ENCODE results near the gene PAQR6. TPM values are rescaled to one million over a fixed set of nuclear protein-coding genes. Genes with fewer than 3 reads are reported as not detected.

PAQR6 gene
- total and polyA plus RNA-seq, 4 donors = 42.6 to 206 (median 117) TPM

Other genes with a start within 250 kb of the PAQR6 start
- gene SSR2, start 227.1 kb downstream of the PAQR6 start, total RNA-seq = 100 to 1,000 TPM; 187 to 313 TPM
- gene SSR2, start 227.1 kb downstream of the PAQR6 start, polyA plus RNA-seq (ENCODE audit: insufficient read length in 2 of 2) = 100 to 1,000 TPM; 186 to 225 TPM
- gene UBQLN4, start 194.3 kb downstream of the PAQR6 start, total RNA-seq = 10 to 100 TPM; 20.5 to 27.1 TPM
- 10 to 100 TPM; 75.4 to 76.2 TPM for gene UBQLN4, start 194.3 kb downstream of the PAQR6 start, polyA plus RNA-seq (ENCODE audit: insufficient read length in 2 of 2)
- 10 to 100 TPM; 34.9 to 76.8 TPM for gene LAMTOR2, start 193.3 kb downstream of the PAQR6 start, total RNA-seq
- 10 to 100 TPM; 72.0 to 75.3 TPM for gene LAMTOR2, start 193.3 kb downstream of the PAQR6 start, polyA plus RNA-seq (ENCODE audit: insufficient read length in 2 of 2)
- under 1 TPM in 1 of 2 donors, not detected in 1; 0.39 TPM for gene RAB25, start 186.9 kb downstream of the PAQR6 start, total RNA-seq
- gene RAB25, start 186.9 kb downstream of the PAQR6 start, polyA plus RNA-seq (ENCODE audit: insufficient read length in 2 of 2) = 1 to 10 TPM; 1.1 to 1.2 TPM
- 10 to 100 TPM in 1 of 2 donors, 1 to 10 TPM in 1; 5.8 to 12.3 TPM for gene MEX3A, start 165.6 kb downstream of the PAQR6 start, total RNA-seq
- 10 to 100 TPM; 35.1 to 39.3 TPM for gene MEX3A, start 165.6 kb downstream of the PAQR6 start, polyA plus RNA-seq (ENCODE audit: insufficient read length in 2 of 2)
- 100 to 1,000 TPM in 1 of 2 donors, 10 to 100 TPM in 1; 78.4 to 138 TPM for gene LMNA, start 133.3 kb downstream of the PAQR6 start, total RNA-seq
- 10 to 100 TPM; 52.1 to 93.3 TPM for gene LMNA, start 133.3 kb downstream of the PAQR6 start, polyA plus RNA-seq (ENCODE audit: insufficient read length in 2 of 2)
- gene SEMA4A, start 94.5 kb downstream of the PAQR6 start, total RNA-seq = 10 to 100 TPM in 1 of 2 donors, 1 to 10 TPM in 1; 8.2 to 15.9 TPM
- 10 to 100 TPM; 32.2 to 42.0 TPM for gene SEMA4A, start 94.5 kb downstream of the PAQR6 start, polyA plus RNA-seq (ENCODE audit: insufficient read length in 2 of 2)
- 10 to 100 TPM; 15.1 to 19.7 TPM for gene SLC25A44, start 54.0 kb downstream of the PAQR6 start, total RNA-seq
- gene SLC25A44, start 54.0 kb downstream of the PAQR6 start, polyA plus RNA-seq (ENCODE audit: insufficient read length in 2 of 2) = 10 to 100 TPM; 40.6 to 43.0 TPM
- 10 to 100 TPM; 32.6 to 70.6 TPM for gene PMF1, start 35.0 kb downstream of the PAQR6 start, total RNA-seq
- 10 to 100 TPM; 54.9 to 64.8 TPM for gene PMF1, start 35.0 kb downstream of the PAQR6 start, polyA plus RNA-seq (ENCODE audit: insufficient read length in 2 of 2)
- gene BGLAP, start 5.9 kb downstream of the PAQR6 start, total RNA-seq = 1 to 10 TPM; 1.5 to 1.9 TPM
- 1 to 10 TPM; 2.3 to 5.6 TPM for gene BGLAP, start 5.9 kb downstream of the PAQR6 start, polyA plus RNA-seq (ENCODE audit: insufficient read length in 2 of 2)
- 10 to 100 TPM; 37.2 to 50.9 TPM for gene SMG5, start 34.8 kb upstream of the PAQR6 start, total RNA-seq
- 10 to 100 TPM; 71.5 to 79.8 TPM for gene SMG5, start 34.8 kb upstream of the PAQR6 start, polyA plus RNA-seq (ENCODE audit: insufficient read length in 2 of 2)
- 1 to 10 TPM; 1.6 to 2.6 TPM for gene TMEM79, start 36.3 kb upstream of the PAQR6 start, total RNA-seq
- 1 to 10 TPM; 4.9 to 6.8 TPM for gene TMEM79, start 36.3 kb upstream of the PAQR6 start, polyA plus RNA-seq (ENCODE audit: insufficient read length in 2 of 2)
- 10 to 100 TPM; 16.9 to 54.1 TPM for gene GLMP, start 47.6 kb upstream of the PAQR6 start, total RNA-seq
- 10 to 100 TPM; 22.9 to 28.9 TPM for gene GLMP, start 47.6 kb upstream of the PAQR6 start, polyA plus RNA-seq (ENCODE audit: insufficient read length in 2 of 2)
- gene VHLL, start 51.3 kb upstream of the PAQR6 start, total RNA-seq = under 1 TPM in 1 of 2 donors, not detected in 1; 0.50 TPM
- under 1 TPM; 0.32 to 0.38 TPM for gene VHLL, start 51.3 kb upstream of the PAQR6 start, polyA plus RNA-seq (ENCODE audit: insufficient read length in 2 of 2)
- gene CCT3, start 90.2 kb upstream of the PAQR6 start, total RNA-seq = 100 to 1,000 TPM; 248 to 258 TPM
- gene CCT3, start 90.2 kb upstream of the PAQR6 start, polyA plus RNA-seq (ENCODE audit: insufficient read length in 2 of 2) = 100 to 1,000 TPM; 231 to 250 TPM
- not detected for gene TSACC, start 90.5 kb upstream of the PAQR6 start, total RNA-seq
- gene TSACC, start 90.5 kb upstream of the PAQR6 start, polyA plus RNA-seq (ENCODE audit: insufficient read length in 2 of 2) = 1 to 10 TPM in 1 of 2 donors, under 1 TPM in 1; 0.79 to 1.7 TPM
- gene RHBG, start 121.2 kb upstream of the PAQR6 start, total RNA-seq = not detected
- under 1 TPM; 0.26 to 0.81 TPM for gene RHBG, start 121.2 kb upstream of the PAQR6 start, polyA plus RNA-seq (ENCODE audit: insufficient read length in 2 of 2)

All from spinal cord (tissue), 4 donors.